Measurements from ENCODE around the gene SLC25A12. TPM values are rescaled to one million over a fixed set of nuclear protein-coding genes. Genes with fewer than 3 reads are reported as not detected.

Gene SLC25A12
- total and polyA plus RNA-seq, 12 donors = 9.2 to 26.0 (median 21.0) TPM

- intact Hi-C loops (cut with DNase I) = no loop called here
- H3K9me3 ChIP-seq (replicated peaks in 1 of 3) = no peaks in the 10 kb centered on the region
- H3K36me3 ChIP-seq (replicated peaks in 1 of 2) = peaks cover 0 to 50% of the 10 kb centered on the region in 2 donors
- H3K27ac ChIP-seq = no peak overlapping the region
- no peak for DNase-seq
- H3K27me3 ChIP-seq = no peaks in the 10 kb centered on the region
- H3K4me3 ChIP-seq = no peak overlapping the region
- TF ChIP-seq POLR2A (IDR thresholded peaks at IDR 0.05) = no peak
- TF ChIP-seq CTCF (IDR thresholded peaks at IDR 0.05) = no peak
- H3K4me1 ChIP-seq (replicated peaks in 1 of 2) = peaks cover 0 to 10% of the 10 kb centered on the region in 2 donors
Measured at GRCh38 chr2:171832489-171832888, 61.6 kb downstream of the SLC25A12 start.

DNA sequence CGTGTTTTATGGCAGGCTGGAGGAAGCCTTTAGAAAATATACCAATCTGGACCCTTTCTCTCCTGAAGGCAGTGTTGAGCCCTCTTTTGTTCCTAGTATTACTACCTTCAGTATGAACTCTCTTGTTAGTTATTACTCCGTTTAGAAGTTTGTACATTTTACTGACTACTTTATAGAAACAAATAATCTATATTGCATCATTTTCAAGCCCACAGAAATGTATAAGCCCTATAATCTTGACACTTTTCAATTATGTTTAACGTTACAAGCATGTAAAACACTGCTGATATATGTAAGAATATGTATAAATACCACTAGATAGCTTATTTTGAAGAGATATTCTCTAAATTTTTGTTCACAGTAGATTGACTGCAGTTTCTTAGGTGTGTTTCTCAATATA is 64.0 kb downstream of the SLC25A12 start:
- no peak overlapping the region for H3K27ac ChIP-seq
- no peak overlapping the region for H3K4me3 ChIP-seq
- intact Hi-C loops (cut with DNase I) = no loop called here
- peaks cover 0 to 41% of the 10 kb centered on the region in 2 donors for H3K36me3 ChIP-seq (replicated peaks in 1 of 2)
- no peaks in the 10 kb centered on the region for H3K27me3 ChIP-seq
- no peak for DNase-seq
- 90 to 96% (median 92%) methylated on average over 3 of the region's 3 CpGs for WGBS, 4 donors
- no peak for TF ChIP-seq CTCF (IDR thresholded peaks at IDR 0.05)
- no peak for TF ChIP-seq POLR2A (IDR thresholded peaks at IDR 0.05)
- H3K9me3 ChIP-seq (replicated peaks in 1 of 3) = no peaks in the 10 kb centered on the region
- H3K4me1 ChIP-seq (replicated peaks in 1 of 2) = no peaks in the 10 kb centered on the region

- DNase-seq = no peak
- no peaks in the 10 kb centered on the region for H3K9me3 ChIP-seq (replicated peaks in 1 of 3)
- 88 to 100% (median 91%) methylated on average over 1 of the region's 1 CpG for WGBS, 4 donors
- H3K27ac ChIP-seq = no peak overlapping the region
- no peak overlapping the region for H3K4me3 ChIP-seq
- intact Hi-C loops (cut with DNase I) = no loop called here
- no peaks in the 10 kb centered on the region for H3K4me1 ChIP-seq (replicated peaks in 1 of 2)
- no peak for TF ChIP-seq CTCF (IDR thresholded peaks at IDR 0.05)
- TF ChIP-seq POLR2A (IDR thresholded peaks at IDR 0.05) = no peak
- no peaks in the 10 kb centered on the region for H3K36me3 ChIP-seq (replicated peaks in 1 of 2)
- no peaks in the 10 kb centered on the region for H3K27me3 ChIP-seq
Measured at GRCh38 chr2:171824086-171824485, 70.0 kb downstream of the SLC25A12 start.

DNA sequence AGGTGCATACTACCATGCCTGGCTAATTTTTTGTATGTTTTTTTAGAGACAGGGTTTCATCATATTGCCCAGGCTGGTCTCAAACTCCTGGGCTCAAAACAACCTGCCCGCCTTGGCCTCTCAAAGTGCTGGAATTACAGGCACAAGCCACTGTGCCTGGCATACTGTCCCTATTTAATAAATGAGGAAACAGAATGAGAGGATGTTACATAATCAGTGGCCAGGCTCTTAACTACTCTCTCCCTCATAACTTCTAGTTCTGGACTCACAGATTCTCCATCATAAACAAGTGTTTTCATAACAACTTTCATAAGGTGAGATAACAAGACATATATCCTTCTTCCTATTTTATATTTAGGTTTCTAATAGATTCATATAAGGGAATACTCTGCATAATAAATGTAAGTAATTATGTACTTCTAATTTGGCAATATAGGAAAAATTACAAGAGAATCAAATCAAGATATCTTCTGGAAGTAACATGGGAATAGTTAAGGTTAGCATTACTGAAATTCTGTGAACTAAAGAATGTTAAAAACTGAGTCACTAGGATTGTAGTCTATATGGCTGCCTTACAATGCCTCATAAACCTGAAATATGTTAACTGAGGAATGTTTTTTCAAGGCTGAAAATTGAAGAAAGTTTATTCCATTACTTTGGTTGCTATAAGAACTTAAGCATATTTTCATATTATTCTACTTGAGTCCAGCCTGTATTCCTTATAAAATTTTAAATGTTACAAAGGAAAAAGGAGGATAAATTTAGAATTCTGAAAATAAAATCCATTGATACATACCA is 71.3 kb downstream of the SLC25A12 start:
- intact Hi-C loops (cut with DNase I) = no loop called here
- 85 to 93% (median 90%) methylated on average over 1 of the region's 1 CpG for WGBS, 4 donors

More for the DNA sequence above, 71.3 kb downstream of the SLC25A12 start:
- DNase-seq = no peak
- TF ChIP-seq CTCF (IDR thresholded peaks at IDR 0.05) = no peak
- no peak for TF ChIP-seq POLR2A (IDR thresholded peaks at IDR 0.05)
- Histone ChIP-seq H3K27ac (no peak overlapping the region), H3K36me3 (replicated peaks in 1 of 2) (no peaks in the 10 kb centered on the region), H3K9me3 (replicated peaks in 1 of 3) (no peaks in the 10 kb centered on the region), H3K4me1 (replicated peaks in 1 of 2) (no peaks in the 10 kb centered on the region), H3K27me3 (no peaks in the 10 kb centered on the region), H3K4me3 (no peak overlapping the region)

Measured in adrenal gland (tissue), 12 donors.